Measurements from ENCODE around the gene MYH7B. TPM values are rescaled to one million over a fixed set of nuclear protein-coding genes. Genes with fewer than 3 reads are reported as not detected.
A peak's percentile ranks its signal among the peaks of the same experiment; 100 is the strongest.

The MYH7B gene
- total RNA-seq, 1 donor from 2014 or later: 83.0 TPM

DNA sequence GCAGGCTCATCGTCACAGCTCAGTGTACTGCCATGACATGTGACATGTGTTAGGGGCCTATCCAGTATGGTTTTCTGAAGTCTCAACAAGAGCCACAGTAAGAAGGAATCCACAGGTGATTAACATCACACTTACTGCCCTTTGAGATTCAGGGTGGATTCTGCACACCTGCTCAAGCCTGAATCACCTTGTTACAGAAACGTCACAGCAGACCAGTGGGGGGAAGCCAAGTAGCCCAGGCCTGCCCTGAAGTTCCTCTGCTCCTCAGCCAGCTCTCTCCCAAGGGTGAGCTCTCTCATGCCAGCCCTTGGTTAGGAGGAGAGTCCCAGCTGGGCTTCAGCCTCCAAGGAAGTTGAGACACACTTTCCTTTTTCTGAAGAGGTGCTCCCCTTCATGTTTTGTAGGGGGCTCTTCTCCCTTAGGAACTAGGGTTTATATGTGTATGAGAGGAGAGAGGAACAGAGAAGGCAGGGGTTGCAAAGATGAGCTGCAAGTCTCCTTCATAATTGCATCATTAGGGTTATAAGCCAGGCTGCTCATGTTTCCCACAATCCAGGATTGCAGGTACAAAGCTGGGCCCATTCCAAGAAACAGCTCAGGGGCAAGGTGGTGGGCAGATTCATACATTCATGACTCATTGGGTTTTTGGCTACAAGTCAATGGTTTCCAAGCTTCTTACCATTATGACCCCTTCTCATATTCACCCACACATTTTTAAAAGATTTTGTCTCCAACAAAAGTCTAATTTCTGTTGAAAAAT, 11.7 kb upstream of the MYH7B start:
- no peak for DNase-seq (ENCODE audit: low read depth)

DNA sequence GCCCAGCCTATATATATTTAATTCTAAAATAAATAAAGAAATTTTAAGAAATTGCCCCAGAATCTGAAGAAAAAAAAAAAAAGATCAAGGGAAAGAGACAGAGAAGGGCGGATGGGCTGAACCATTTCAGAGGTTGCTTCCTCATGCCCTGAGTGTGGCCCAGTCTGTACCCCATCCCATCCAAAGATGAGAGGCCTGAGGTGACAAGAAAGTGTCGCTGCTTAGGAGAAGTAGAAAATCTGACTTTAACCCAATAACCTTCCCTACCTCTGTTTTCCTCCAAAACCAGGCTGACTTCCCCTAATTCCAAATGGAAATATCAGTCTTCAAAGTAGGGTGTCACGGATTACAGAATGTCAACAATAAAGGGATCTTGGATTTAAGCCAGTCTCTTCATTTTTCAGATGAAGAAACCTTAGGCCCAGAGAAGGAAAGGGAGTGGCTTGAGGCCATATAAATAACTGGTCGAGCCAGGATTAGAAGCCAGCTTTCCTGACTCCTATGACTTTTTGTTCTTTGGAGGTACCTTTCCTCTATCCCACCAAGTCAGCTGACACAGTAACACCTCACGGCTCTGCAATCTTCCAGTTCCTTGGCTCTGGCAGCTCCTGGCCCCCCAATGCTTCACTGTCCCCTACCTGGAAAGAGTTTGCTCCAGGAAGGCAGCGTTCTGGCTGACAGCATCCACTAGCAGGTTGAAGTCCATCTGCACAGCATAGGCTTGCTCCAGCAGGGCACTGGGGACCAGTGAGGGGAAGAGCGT, 10.2 kb upstream of the MYH7B start:
- DNase-seq (ENCODE audit: low read depth): no peak

- no peak for DNase-seq (ENCODE audit: low read depth)
Observed at GRCh38 chr20:34946661-34947060, 9.0 kb upstream of the MYH7B start.

DNA sequence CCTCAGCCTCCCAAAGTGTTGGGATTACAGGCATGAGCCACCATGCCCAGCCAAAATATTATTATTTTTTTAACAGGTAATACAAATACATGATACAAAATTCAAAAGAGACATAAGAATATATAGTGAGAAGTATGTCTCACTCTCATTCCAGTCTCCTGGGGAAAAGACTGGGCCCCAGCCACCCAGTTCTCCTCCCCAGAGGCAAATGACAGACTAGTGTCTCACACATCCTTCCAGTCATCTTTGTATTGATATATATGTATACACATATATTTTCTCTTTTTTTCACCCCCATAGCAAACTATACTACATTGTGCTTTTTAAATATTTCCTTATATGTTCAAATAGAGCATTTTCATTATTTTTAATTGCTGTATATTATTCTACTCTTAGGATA, 8.3 kb upstream of the MYH7B start:
- no peak for DNase-seq (ENCODE audit: low read depth)

DNA sequence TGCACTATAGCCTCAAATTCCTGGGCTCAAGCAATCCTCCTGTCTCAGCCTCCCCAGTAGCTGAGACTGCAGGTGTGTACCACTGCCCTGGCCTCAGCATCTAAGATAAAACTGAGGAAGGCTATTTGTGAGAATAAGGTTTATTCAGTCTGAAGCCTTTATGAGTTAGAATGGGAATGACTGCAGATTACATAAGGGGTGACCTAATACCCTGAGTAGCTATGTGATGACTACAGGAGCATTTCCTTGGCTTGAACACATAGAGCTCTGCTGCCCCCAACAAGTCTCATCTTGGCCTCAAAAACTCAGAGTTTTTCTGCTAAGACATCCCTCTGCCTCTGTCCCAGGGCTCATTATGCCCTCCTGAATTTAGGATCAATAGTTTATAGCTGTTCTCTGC, 7.6 kb upstream of the MYH7B start:
- no peak for DNase-seq (ENCODE audit: low read depth)

- DNase-seq (ENCODE audit: low read depth): no peak
Observed at GRCh38 chr20:34949120-34949519, 6.5 kb upstream of the MYH7B start.

DNA sequence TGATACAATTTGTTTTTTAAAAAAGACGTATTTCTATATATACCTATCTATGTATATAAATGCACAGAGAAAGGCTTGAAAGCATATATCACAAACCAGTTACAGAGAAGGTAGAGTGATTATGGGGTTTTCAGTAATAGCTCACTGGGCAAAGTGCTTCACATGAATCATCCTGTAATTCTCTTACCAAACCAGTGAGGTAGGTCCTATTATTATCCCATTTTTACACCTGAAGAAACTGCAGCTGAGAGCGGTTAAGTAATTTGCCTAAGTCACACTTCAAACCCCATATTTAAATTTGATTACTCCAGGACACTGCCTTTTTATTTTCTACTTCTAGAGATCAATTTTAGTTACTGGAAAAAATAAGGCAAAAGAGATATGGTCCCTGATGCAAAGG, 4.4 kb upstream of the MYH7B start:
- no peak for DNase-seq (ENCODE audit: low read depth)

GRCh38 chr20:34951652-34952051, 4.0 kb upstream of the MYH7B start:
- DNase-seq (ENCODE audit: low read depth): no peak

DNA sequence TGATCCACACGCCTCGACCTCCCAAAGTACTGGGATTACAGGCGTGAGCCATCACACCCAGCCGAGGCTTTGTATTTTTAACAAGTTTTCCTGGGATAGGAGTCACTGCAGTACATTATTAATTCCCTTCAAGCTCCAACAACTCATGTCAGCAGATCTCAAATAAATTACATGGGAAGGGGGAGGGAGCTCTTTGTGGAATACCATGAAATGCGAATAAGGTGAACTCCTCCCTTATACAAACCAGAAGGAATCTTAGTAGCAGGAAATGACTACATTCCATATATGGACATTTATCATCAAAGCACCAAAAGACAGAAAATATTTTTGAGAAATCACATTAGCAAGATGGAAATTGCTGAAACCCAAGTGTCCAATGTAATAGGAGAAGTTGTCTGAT, 3.0 kb upstream of the MYH7B start:
- DNase-seq (ENCODE audit: low read depth): no peak

- no peak for DNase-seq (ENCODE audit: low read depth)
Observed at GRCh38 chr20:34953960-34954359, 1.7 kb upstream of the MYH7B start.

- peak; percentile 76 for DNase-seq (ENCODE audit: low read depth)
Observed at GRCh38 chr20:34954904-34955230, 801 bp upstream of the MYH7B start.

DNA sequence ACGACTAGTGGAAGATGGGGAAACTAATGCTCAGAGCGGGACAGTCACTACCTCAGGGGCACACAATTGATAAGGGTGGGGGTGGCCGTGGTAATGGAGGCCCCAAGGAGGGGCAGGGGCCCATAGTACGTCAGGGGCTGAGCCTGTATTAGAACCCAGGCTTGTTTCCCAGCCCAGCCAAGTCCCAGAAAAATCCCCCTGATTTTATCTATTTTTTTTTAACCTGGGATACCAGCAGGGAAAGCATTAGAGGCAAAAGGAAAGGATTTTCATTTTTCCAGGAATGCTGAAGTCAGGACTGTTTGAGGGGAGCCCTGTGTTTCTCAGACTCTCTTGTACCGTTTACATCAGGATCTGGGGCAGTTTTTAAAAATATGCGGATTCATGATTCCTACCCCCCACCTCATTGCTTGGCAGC, 382 bp downstream of the MYH7B start:
- no peak for DNase-seq (ENCODE audit: low read depth)

GRCh38 chr20:34956751-34957472, 1.2 kb downstream of the MYH7B start:
- DNase-seq (ENCODE audit: low read depth): no peak

DNA sequence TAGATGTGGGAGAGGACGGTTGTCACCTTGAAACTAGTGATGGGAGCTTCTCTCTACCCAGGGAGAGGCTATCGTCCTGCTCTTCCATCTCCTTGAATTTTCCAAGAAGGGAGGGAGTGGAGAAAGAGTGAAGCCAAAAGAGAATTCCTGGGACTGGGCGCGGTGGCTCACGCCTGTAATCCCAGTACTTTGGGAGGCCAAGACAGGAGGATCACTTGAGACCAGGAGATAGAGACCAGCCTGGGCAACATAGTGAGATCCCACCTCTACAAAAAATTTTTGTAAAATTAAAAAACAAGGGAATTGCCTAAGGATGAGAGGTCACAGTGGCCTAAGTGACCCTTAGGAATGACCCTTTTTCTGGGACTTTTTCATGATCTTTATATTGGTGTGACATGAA, 8.8 kb downstream of the MYH7B start:
- DNase-seq (ENCODE audit: low read depth): no peak

- DNase-seq (ENCODE audit: low read depth): no peak
Observed at GRCh38 chr20:34965051-34965450, 9.4 kb downstream of the MYH7B start.

GRCh38 chr20:34967421-34967820, 11.8 kb downstream of the MYH7B start:
- no peak for DNase-seq (ENCODE audit: low read depth)

GRCh38 chr20:34968042-34968775, 12.5 kb downstream of the MYH7B start:
- DNase-seq (ENCODE audit: low read depth): no peak

- peak; percentile 89 for DNase-seq (ENCODE audit: low read depth)
Observed at GRCh38 chr20:34970193-34970840, 14.6 kb downstream of the MYH7B start.

- peak; percentile 75 for DNase-seq (ENCODE audit: low read depth)
Observed at GRCh38 chr20:34970846-34971560, 15.3 kb downstream of the MYH7B start.

GRCh38 chr20:34971561-34972235, 16.0 kb downstream of the MYH7B start:
- DNase-seq (ENCODE audit: low read depth): peak; percentile 84
